ENCODE results near the gene KCNK7. TPM values are rescaled to one million over a fixed set of nuclear protein-coding genes. Genes with fewer than 3 reads are reported as not detected.
A peak's percentile ranks its signal among the peaks of the same experiment; 100 is the strongest.

Gene KCNK7
- total RNA-seq, 1 experiment from 2014 or later, result 1.8 TPM

GRCh38 chr11:65641297-65642013 is 45.9 kb upstream of the KCNK7 start:
- H3K79me1 ChIP-seq (ENCODE audit: insufficient read depth, low read depth, low read length, poor library complexity, severe bottlenecking), result no peaks in the 10 kb centered on the region
- H3K4me2 ChIP-seq (ENCODE audit: insufficient read depth, insufficient read length, low read length), result peak overlapping the region; percentile 64
- Mint-ChIP-seq H3K4me3 (peak overlapping the region in 1 of 2 experiments; percentile 87; a peak in 3 of 5 replicates), H3K9me3 (no peaks in the 10 kb centered on the region), H3K36me3 (ENCODE audit: insufficient read depth in 1 of 3, low read depth in 3 of 3) (peaks cover 5 to 10% (median 7%) of the 10 kb centered on the region in 3 experiments; a peak in 6 of 7 replicates), H3K27me3 (ENCODE audit: low read depth) (no peaks in the 10 kb centered on the region), H3K27ac (peak overlapping the region; percentile 67 to 90 (median 88); a peak in 6 of 7 replicates), H3K4me1 (peaks cover 34 to 40% of the 10 kb centered on the region in 2 experiments)
- H3K4ac ChIP-seq (ENCODE audit: low read depth, low read length), result no peak overlapping the region
- H4K8ac ChIP-seq (replicated peaks; ENCODE audit: insufficient read length, low read depth, low read length), result no peak overlapping the region
- no peaks in the 10 kb centered on the region for H3K27me3 ChIP-seq (ENCODE audit: insufficient read depth, low read length)
- no peak overlapping the region for H2BK20ac ChIP-seq (ENCODE audit: low read depth, low read length, poor library complexity, severe bottlenecking)
- no peak overlapping the region for H2AFZ ChIP-seq (ENCODE audit: low read length)
- TF ChIP-seq, protein P1, sequence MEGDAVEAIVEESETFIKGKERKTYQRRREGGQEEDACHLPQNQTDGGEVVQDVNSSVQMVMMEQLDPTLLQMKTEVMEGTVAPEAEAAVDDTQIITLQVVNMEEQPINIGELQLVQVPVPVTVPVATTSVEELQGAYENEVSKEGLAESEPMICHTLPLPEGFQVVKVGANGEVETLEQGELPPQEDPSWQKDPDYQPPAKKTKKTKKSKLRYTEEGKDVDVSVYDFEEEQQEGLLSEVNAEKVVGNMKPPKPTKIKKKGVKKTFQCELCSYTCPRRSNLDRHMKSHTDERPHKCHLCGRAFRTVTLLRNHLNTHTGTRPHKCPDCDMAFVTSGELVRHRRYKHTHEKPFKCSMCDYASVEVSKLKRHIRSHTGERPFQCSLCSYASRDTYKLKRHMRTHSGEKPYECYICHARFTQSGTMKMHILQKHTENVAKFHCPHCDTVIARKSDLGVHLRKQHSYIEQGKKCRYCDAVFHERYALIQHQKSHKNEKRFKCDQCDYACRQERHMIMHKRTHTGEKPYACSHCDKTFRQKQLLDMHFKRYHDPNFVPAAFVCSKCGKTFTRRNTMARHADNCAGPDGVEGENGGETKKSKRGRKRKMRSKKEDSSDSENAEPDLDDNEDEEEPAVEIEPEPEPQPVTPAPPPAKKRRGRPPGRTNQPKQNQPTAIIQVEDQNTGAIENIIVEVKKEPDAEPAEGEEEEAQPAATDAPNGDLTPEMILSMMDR (conservative IDR thresholded peaks at IDR 0.05), result no peak
- H2BK12ac ChIP-seq (ENCODE audit: insufficient read length, low read depth, low read length), result no peak overlapping the region
- H3K9ac ChIP-seq (ENCODE audit: extremely low read depth, insufficient read length, low read length), result no peak overlapping the region
- no peak overlapping the region for H3K23ac ChIP-seq (ENCODE audit: insufficient read length, low read depth, low read length)
- H3K14ac ChIP-seq (ENCODE audit: insufficient read depth, low read length), result no peak overlapping the region
- H3K56ac ChIP-seq (ENCODE audit: insufficient read length, low read depth, low read length), result no peak overlapping the region
- WGBS (ENCODE audit: extremely low coverage, insufficient read length, low lambda C conversion rate), result no CpG with 5 or more reads among the region's 16 CpGs
- no peak overlapping the region for H3T11ph ChIP-seq (ENCODE audit: low read length)
- peaks cover 5% of the 10 kb centered on the region for H4K20me1 ChIP-seq (ENCODE audit: control insufficient read depth, insufficient read depth, insufficient read length)
- H2AK5ac ChIP-seq (ENCODE audit: insufficient read length, low read length), result no peak overlapping the region
- no peak overlapping the region for H4K91ac ChIP-seq (ENCODE audit: insufficient read length, low read depth, low read length)
- no peak overlapping the region for H2BK5ac ChIP-seq (ENCODE audit: insufficient read length, low read length)
- no peak overlapping the region for H3K18ac ChIP-seq (ENCODE audit: insufficient read length, low read depth, low read length)
- H4K5ac ChIP-seq (ENCODE audit: insufficient read length, low read depth, low read length), result no peak overlapping the region
- no peak overlapping the region for H2BK15ac ChIP-seq (ENCODE audit: low read depth, low read length)
- H3K4me1 ChIP-seq (ENCODE audit: insufficient read depth, low read length), result peaks cover 5% of the 10 kb centered on the region; the same call in 1 of the 2 replicates
- no peaks in the 10 kb centered on the region for H3K79me2 ChIP-seq (ENCODE audit: insufficient read depth, low read length)
- H3K9me3 ChIP-seq (ENCODE audit: control insufficient read depth, low read depth, low read length), result no peaks in the 10 kb centered on the region
- no peak overlapping the region for H2BK120ac ChIP-seq (ENCODE audit: low read depth, low read length, poor library complexity, severe bottlenecking)
- H3K27ac ChIP-seq (ENCODE audit: insufficient read length, low read depth, low read length), result no peak overlapping the region
- H3K23me2 ChIP-seq (ENCODE audit: insufficient read length, low read depth, low read length, poor library complexity, severe bottlenecking), result peaks cover 13% of the 10 kb centered on the region
- DNase-seq, result no peak
